ENCODE data around the gene PDIA2.
"Not testable (repeated sequence)": the region's sequence is repeated elsewhere in the genome, so short reads cannot be mapped to it uniquely, and the experiment has no call there.

Gene PDIA2

GRCh38 chr16:264440-264951, 18.5 kb upstream of the PDIA2 start:
- H3K4me3 ChIP-seq (ENCODE audit: low read depth, low read length) = no peak overlapping the region
- no peak for TF ChIP-seq CTCF (IDR thresholded peaks at IDR 0.05; ENCODE audit: borderline replicate concordance, insufficient read depth, low read depth, low read length)

- no peak overlapping the region for H3K4me3 ChIP-seq (ENCODE audit: low read depth, low read length)
- no peak for TF ChIP-seq CTCF (IDR thresholded peaks at IDR 0.05; ENCODE audit: borderline replicate concordance, insufficient read depth, low read depth, low read length)
Observed at GRCh38 chr16:265002-265529, 17.9 kb upstream of the PDIA2 start.

- no peak overlapping the region for H3K4me3 ChIP-seq (ENCODE audit: low read depth, low read length)
- no peak for TF ChIP-seq CTCF (IDR thresholded peaks at IDR 0.05; ENCODE audit: borderline replicate concordance, insufficient read depth, low read depth, low read length)
Observed at GRCh38 chr16:265711-266110, 17.3 kb upstream of the PDIA2 start.

- TF ChIP-seq CTCF (IDR thresholded peaks at IDR 0.05; ENCODE audit: borderline replicate concordance, insufficient read depth, low read depth, low read length) = no peak
- no peak overlapping the region for H3K4me3 ChIP-seq (ENCODE audit: low read depth, low read length)
Observed at GRCh38 chr16:266258-267164, 16.5 kb upstream of the PDIA2 start.

- H3K4me3 ChIP-seq (ENCODE audit: low read depth, low read length) = not testable (repeated sequence)
Observed at GRCh38 chr16:267562-267961, 15.4 kb upstream of the PDIA2 start.

- no peak for TF ChIP-seq CTCF (IDR thresholded peaks at IDR 0.05; ENCODE audit: borderline replicate concordance, insufficient read depth, low read depth, low read length)
- H3K4me3 ChIP-seq (ENCODE audit: low read depth, low read length) = no peak overlapping the region
Observed at GRCh38 chr16:268141-269053, 14.6 kb upstream of the PDIA2 start.

Measured in GM12875 (cell line).